Gastrocnemius medialis (tissue), 4 donors: ENCODE measurements around the gene UNC80.
"Not testable (repeated sequence)": the region's sequence is repeated elsewhere in the genome, so short reads cannot be mapped to it uniquely, and the experiment has no call there.

Source experiments
- POLR2A ChIP-seq, 2 donors: fragments of 450-650 bp; IDR thresholded peaks; one replicate each; pipeline ENCODE4 v1.6.1; 2017; ENCODE audit warnings: antibody characterized with exemption in 2 of 2, mild to moderate bottlenecking in 2 of 2, moderate library complexity in 2 of 2
- TF ChIP-seq, protein P1 (sequence below), 5 experiments: fragments of 450-650 bp in 3 of 5; fragments of 200-600 bp in 2 of 5; sonication (generic) in 2 of 5; IDR thresholded peaks in 4 of 5; conservative IDR thresholded peaks in 1 of 5; 1 replicate in 4 of 5; 2 replicates in 1 of 5; pipeline ENCODE4 v1.5.1; 2016 to 2019; ENCODE audit warnings: antibody characterized with exemption in 5 of 5, mild to moderate bottlenecking in 3 of 5, moderate library complexity in 3 of 5

- TF ChIP-seq, protein P1, sequence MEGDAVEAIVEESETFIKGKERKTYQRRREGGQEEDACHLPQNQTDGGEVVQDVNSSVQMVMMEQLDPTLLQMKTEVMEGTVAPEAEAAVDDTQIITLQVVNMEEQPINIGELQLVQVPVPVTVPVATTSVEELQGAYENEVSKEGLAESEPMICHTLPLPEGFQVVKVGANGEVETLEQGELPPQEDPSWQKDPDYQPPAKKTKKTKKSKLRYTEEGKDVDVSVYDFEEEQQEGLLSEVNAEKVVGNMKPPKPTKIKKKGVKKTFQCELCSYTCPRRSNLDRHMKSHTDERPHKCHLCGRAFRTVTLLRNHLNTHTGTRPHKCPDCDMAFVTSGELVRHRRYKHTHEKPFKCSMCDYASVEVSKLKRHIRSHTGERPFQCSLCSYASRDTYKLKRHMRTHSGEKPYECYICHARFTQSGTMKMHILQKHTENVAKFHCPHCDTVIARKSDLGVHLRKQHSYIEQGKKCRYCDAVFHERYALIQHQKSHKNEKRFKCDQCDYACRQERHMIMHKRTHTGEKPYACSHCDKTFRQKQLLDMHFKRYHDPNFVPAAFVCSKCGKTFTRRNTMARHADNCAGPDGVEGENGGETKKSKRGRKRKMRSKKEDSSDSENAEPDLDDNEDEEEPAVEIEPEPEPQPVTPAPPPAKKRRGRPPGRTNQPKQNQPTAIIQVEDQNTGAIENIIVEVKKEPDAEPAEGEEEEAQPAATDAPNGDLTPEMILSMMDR (IDR thresholded peaks at IDR 0.05 in 4 of 5, conservative IDR thresholded peaks at IDR 0.05 in 1 of 5): not testable (repeated sequence)
- TF ChIP-seq POLR2A (IDR thresholded peaks at IDR 0.05): not testable (repeated sequence)
These were observed 23.8 kb downstream of the UNC80 start for GRCh38 chr2:209795425-209795824.
